Measurements from ENCODE around the gene CDADC1.
"Not testable (repeated sequence)": the region's sequence is repeated elsewhere in the genome, so short reads cannot be mapped to it uniquely, and the experiment has no call there.

The CDADC1 gene

DNA sequence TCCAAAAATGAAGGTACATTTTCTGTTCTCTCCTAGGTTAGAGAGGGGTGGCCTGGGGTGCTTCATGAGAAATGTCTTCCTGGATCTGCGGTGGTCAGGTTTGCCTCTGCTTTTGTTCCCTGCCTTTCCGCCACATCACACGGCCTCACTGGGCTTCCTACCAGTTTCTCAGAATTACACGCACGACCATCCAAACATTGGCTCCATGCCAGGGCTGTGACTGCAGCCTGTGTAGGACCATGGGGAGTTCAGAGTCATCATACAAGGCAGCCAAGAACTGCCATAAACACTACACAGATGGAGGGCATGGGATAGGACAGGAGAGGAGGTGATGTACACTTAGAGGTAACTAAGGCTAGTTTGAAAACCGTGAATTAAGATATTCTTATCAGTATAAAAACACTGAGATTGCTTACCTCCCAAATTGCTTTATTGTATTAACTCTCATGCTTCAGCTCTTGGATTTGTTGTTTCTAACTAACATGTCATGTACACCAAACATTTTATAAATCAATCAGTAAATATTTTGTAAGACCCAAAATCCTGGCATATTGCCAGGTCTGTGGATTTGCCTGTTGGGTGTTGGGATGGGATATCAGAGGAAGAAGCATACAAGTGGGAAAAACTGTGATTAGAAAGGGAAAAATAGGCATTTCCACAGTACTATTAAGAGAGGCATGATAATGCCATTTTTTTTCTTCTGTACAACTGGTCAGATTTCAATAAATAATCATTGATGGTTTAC is 45.2 kb downstream of the CDADC1 start:
- DNase-seq (ENCODE audit: low spot score) = no peak
- no peak for FAIRE-seq

DNA sequence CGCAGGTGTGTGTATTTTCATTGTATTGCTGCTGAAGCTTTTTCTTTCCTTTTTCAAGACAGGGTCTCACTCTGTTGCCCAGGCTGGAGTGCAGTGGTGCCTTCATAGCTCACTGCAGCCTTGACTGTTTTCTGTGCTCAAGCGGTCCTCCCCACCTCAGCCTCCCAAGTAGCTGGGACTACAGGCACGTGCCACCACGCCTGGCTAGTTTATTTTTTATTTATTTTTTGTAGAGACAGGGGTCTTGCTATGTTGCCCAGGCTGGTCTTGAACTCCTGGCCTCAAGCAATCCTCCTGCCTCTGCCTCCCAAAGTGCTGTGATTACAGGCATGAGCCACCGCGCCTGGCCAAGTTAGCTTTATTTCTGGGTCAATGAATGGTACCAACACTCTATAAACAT is 47.0 kb downstream of the CDADC1 start:
- DNase-seq (ENCODE audit: low spot score); FAIRE-seq: not testable (repeated sequence)

GRCh38 chr13:49295244-49295643 is 47.5 kb downstream of the CDADC1 start:
- DNase-seq (ENCODE audit: low spot score) (no peak), FAIRE-seq (no peak)

GRCh38 chr13:49296659-49297058 is 48.9 kb downstream of the CDADC1 start:
- FAIRE-seq (no peak), DNase-seq (ENCODE audit: low spot score) (no peak)

DNA sequence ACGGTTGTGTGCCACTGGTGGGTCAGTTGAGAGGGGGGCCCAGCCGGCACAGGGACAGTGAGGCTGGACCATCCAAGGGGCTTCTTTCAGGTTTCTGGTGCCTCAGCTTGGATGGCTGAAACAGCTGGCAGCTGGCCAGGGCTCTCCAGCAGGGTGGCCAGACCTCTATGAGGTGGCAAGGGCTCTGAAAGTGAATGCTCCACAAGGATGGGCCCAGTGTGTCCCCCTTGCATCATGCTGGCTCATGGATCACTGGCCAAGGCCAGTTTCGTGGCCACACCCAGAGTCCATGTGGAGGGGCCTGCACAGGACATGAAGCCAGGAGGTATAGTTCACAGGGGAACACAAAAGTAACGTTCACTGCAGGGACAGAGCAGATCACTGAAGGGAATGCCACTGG is 49.6 kb downstream of the CDADC1 start:
- no peak for FAIRE-seq
- DNase-seq (ENCODE audit: low spot score) = no peak

DNA sequence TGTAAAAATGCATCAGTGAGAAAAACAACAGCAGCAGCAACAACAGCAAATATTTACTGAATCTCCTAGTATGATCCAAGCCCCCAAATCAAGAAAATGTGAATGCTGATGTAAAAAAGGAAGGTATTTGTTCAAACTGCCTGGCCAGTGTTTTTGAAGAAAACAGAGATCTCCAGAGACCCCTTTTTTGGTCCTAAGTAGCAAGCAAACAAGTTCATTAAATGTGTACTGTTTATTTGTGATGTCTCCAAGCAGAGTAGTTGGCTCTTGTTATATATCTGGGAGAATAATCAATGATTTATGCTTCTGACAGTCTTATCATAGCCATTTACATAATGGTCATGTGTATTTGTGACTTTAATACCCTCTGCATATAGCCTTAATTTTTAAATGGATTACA is 50.7 kb downstream of the CDADC1 start:
- FAIRE-seq (no peak), DNase-seq (ENCODE audit: low spot score) (no peak)

- no peak for FAIRE-seq
- no peak for DNase-seq (ENCODE audit: low spot score)
Observed at GRCh38 chr13:49298903-49299605, 51.3 kb downstream of the CDADC1 start.

- FAIRE-seq (no peak), DNase-seq (ENCODE audit: low spot score) (no peak)
Observed at GRCh38 chr13:49300276-49300675, 52.6 kb downstream of the CDADC1 start.

GRCh38 chr13:49300739-49301589 is 53.2 kb downstream of the CDADC1 start:
- peak; percentile 59 for DNase-seq (ENCODE audit: low spot score)
- peak; percentile 15 for FAIRE-seq

- no peak for DNase-seq (ENCODE audit: low spot score)
Observed at GRCh38 chr13:49302222-49302621, 54.5 kb downstream of the CDADC1 start.

GRCh38 chr13:49302817-49303216 is 55.1 kb downstream of the CDADC1 start:
- DNase-seq (ENCODE audit: low spot score) (no peak), FAIRE-seq (no peak)

More at GRCh38 chr13:49302222-49302621, 54.5 kb downstream of the CDADC1 start:
- no peak for FAIRE-seq

DNA sequence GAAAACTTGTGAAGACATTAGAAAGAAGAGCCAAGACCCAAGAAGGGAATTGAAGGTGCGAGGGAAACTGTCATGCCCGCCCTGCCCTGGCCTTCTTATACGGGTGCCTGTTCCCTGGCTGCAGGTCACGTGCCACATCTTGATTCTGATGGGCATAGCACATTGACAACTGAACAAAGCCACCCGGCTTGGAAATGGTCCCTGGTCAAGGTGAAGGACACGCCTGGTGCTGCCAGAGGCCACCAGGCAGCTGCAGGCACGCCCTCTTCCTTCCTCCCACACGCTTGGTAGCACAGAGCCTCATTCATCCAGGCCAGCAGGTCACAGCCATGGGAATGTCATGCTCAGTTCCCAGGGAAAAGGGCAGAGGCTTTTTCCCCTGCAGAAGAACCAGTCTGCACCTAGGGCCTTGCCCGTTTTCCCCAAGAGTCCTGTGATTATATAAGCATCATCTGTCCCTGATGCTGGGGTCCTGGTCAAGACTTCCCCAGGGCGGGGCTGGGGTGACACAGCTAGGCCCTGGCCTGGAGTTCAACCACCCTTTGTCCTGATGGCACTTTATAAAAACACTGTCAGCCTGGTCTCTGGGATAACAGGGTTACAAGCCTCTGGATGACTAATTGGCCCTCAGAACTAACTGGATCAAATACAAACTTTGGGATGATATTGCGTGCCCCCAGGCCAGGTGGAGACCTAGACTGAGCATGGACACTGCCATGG is 56.0 kb downstream of the CDADC1 start:
- no peak for FAIRE-seq
- no peak for DNase-seq (ENCODE audit: low spot score)

GRCh38 chr13:49304356-49304755 is 56.6 kb downstream of the CDADC1 start:
- no peak for DNase-seq (ENCODE audit: low spot score)
- FAIRE-seq = no peak

DNA sequence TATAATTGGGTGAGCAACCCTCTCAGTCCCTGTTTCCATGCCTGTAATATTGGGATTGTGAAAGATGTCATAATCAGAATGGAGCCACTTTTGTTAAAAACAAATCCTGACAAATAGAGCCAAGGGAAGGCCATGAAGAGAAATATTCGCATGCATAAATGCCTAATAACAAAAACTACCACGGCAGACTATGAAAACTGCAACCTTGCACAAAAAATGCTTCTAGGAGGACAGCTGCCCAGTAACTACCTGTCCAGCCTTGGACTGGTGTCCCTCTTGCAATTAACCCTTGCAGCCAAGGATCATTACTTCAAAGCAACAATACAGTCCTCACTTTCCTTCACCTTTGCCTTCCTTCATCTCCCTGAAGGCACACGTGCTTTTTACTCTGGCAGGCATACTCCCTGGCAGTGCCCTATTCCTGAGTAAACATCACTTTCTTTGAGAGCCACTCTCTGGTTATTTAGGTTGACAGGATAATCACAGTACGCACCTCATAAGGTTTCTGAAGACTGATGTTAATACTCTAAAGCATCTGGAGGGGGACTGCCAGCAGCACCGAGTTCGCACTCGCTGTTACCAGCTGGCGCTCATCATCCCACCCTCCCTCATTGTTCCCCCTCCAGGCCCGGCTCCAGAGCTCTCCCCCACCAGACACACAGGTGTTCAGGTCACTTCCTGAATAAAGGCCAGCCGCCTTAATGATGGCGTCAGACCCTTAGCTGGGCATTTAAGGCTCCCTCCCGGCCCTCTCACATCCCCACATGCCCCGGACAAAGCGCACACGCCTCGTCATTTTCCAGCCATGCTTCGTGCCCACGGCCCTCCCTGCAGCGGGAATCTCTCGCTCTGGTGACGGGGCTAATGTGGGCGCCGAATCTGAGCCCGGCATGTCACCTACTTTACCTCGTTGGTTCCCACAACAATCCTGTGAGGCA is 57.3 kb downstream of the CDADC1 start:
- FAIRE-seq = no peak
- no peak for DNase-seq (ENCODE audit: low spot score)

GRCh38 chr13:49305792-49306425 is 58.2 kb downstream of the CDADC1 start:
- DNase-seq (ENCODE audit: low spot score) (no peak), FAIRE-seq (no peak)

- DNase-seq (ENCODE audit: low spot score) (no peak), FAIRE-seq (no peak)
Observed at GRCh38 chr13:49307365-49307764, 59.6 kb downstream of the CDADC1 start.

DNA sequence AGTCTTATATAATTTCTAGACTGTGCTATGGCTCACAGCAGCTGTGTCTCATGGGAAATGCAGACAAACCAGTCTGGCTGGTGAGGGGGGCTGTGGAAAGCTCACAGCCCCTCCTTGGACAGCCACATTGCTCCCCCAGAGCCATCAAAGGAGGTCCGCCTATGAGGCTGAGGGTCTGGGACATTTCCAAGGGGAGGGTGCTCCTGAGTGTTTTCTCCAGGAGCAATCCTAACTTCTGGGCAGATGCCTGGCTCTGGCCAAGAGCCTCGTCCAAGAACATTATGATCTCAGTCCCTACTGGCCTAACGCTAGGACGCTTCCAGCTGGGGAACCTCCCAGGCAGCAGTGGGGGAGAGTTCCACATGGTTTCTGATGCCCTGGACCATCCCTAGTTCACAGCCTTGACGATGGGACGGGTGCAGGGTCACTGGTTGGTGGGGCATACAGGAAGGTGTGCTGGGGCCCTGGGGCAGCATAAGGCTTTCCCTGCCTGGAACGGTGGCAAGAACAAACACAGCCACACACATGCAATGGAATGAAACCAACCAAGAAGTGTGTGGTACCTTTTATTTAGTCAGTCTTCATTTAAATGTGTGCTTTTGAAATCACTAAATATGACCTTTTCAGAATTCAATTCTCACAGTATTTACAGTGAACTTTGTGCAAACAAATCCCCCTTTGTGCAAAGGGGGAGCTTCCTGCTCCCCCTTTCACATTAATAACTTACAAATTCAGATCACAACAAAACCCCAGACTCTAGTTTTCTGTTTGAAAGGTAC is 60.6 kb downstream of the CDADC1 start:
- DNase-seq (ENCODE audit: low spot score) (no peak), FAIRE-seq (no peak)

- DNase-seq (ENCODE audit: low spot score) (no peak), FAIRE-seq (no peak)
Observed at GRCh38 chr13:49308921-49309408, 61.2 kb downstream of the CDADC1 start.

- no peak for FAIRE-seq
- no peak for DNase-seq (ENCODE audit: low spot score)
Observed at GRCh38 chr13:49310251-49310650, 62.5 kb downstream of the CDADC1 start.

Data from RCC 7860 (cell line).